Breast epithelium (tissue), 4 donors: Measurements from ENCODE around the gene LRP3. TPM values are rescaled to one million over a fixed set of nuclear protein-coding genes. Genes with fewer than 3 reads are reported as not detected.

Experiments
- DNase-seq, 2 donors: peaks; one replicate each; pipeline ENCODE4 v3.0.0-alpha.2; 2019; ENCODE audit warnings: low spot score in 2 of 2
- H3K27ac ChIP-seq, 2 donors: fragments of 200-600 bp; sonication (generic) in 1 of 2; one replicate each; pipeline ENCODE4 v1.5.1; 2016 to 2019; ENCODE audit warnings: mild to moderate bottlenecking in 1 of 2
- H3K27me3 ChIP-seq, 2 donors: fragments of 200-600 bp; sonication (generic) in 1 of 2; one replicate each; pipeline versions ENCODE4 v1.5.1 to v1.6.0; 2017 to 2019; ENCODE audit warnings: control low read depth in 1 of 2, mild to moderate bottlenecking in 1 of 2
- H3K36me3 ChIP-seq: fragments of 200-600 bp; one replicate; pipeline ENCODE4 v1.5.1; 2019
- H3K4me1 ChIP-seq, 2 donors: fragments of 200-600 bp; sonication (generic); one replicate each; pipeline ENCODE4 v1.5.1; 2016 to 2019; ENCODE audit warnings: control low read depth in 1 of 2
- H3K4me3 ChIP-seq, 3 donors: fragments of 200-600 bp; sonication (generic); 1 replicate in 2 of 3; 2 replicates in 1 of 3; pipeline ENCODE4 v1.5.1; 2016 to 2019; ENCODE audit warnings: mild to moderate bottlenecking in 3 of 3, moderate library complexity in 2 of 3
- H3K9me3 ChIP-seq, 2 donors: fragments of 200-600 bp; sonication (generic) in 1 of 2; one replicate each; pipeline ENCODE4 v1.5.1; 2016 to 2019; ENCODE audit warnings: control low read depth in 1 of 2
- CTCF ChIP-seq, 3 donors: fragments of 450-650 bp; IDR thresholded peaks; one replicate each; pipeline ENCODE4 v1.5.1; 2016 to 2017; ENCODE audit warnings: antibody characterized with exemption in 3 of 3, mild to moderate bottlenecking in 3 of 3, moderate library complexity in 3 of 3
- POLR2A ChIP-seq: fragments of 450-650 bp; IDR thresholded peaks from one replicate; pipeline ENCODE4 v1.6.1; 2016; ENCODE audit warnings: antibody characterized with exemption, mild to moderate bottlenecking, moderate library complexity
- POLR2AphosphoS5 ChIP-seq, 3 donors: sonication (generic); formaldehyde crosslinking; IDR thresholded peaks; one replicate each; pipeline ENCODE4 v1.6.1; 2017; ENCODE audit warnings: antibody characterized with exemption in 3 of 3
- intact Hi-C: fragments of 100-400 bp; cut with DNase I; formaldehyde crosslinking; loops from one replicate; pipeline ENCODE4 v1.15.1; 2023; ENCODE audit warnings: low total_unique reads
- total RNA-seq, 3 donors: library from RNA; depleted of rRNA; stranded (reverse); fragments of >200 nt; gene quantifications; one replicate each; pipeline ENCODE4 v1.1.0, GENCODE V29; 2016

LRP3 gene
- total RNA-seq, 3 donors from 2014 or later = 15.1 to 29.5 (median 23.8) TPM

DNA sequence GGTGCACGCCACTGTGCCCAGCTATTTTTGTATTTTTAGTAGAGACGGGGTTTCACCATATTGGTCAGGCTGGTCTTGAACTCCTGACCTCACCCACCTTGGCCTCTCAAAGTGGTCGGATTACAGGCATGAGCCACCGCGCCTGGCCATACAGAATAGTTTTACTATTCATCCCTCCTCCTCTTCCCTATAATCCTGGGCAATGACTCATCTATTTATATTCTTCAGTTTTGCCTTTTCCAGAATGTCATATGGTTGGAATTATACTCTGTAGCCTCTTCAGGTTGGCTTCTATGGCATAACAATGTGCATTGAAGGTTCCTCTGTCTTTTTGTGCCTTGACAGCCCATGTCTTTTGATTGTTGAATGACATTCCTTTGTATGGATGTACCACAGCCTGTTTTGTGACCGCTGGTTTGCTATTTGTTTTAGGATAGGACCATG lies 22.2 kb upstream of the LRP3 start:
- DNase-seq = no peak
- H3K4me3 ChIP-seq = no peak overlapping the region
- no peaks in the 10 kb centered on the region for H3K27me3 ChIP-seq
- intact Hi-C loops = loop anchor here (10.0 kb wide), 1 partner anchor 1843 kb away; no protein-coding TSS in a partner anchor
- TF ChIP-seq POLR2A = no peak
- no peak for TF ChIP-seq CTCF (IDR thresholded peaks at IDR 0.05)
- TF ChIP-seq POLR2AphosphoS5 (IDR thresholded peaks at IDR 0.05) = no peak
- peaks cover 0 to 7% of the 10 kb centered on the region in 2 donors for H3K4me1 ChIP-seq
- H3K36me3 ChIP-seq = no peaks in the 10 kb centered on the region
- no peaks in the 10 kb centered on the region for H3K9me3 ChIP-seq
- no peak overlapping the region for H3K27ac ChIP-seq

GRCh38 chr19:33174186-33174585 lies 19.9 kb upstream of the LRP3 start:
- Histone ChIP-seq H3K27me3 (no peaks in the 10 kb centered on the region), H3K9me3 (no peaks in the 10 kb centered on the region), H3K36me3 (no peaks in the 10 kb centered on the region), H3K4me3 (no peak overlapping the region), H3K4me1 (peaks cover 0 to 7% of the 10 kb centered on the region in 2 donors), H3K27ac (no peak overlapping the region)
- no peak for TF ChIP-seq POLR2AphosphoS5 (IDR thresholded peaks at IDR 0.05)
- no peak for TF ChIP-seq POLR2A
- TF ChIP-seq CTCF (IDR thresholded peaks at IDR 0.05) = no peak
- intact Hi-C loops = loop anchor here (10.0 kb wide), 1 partner anchor 1841 kb away; no protein-coding TSS in a partner anchor
- no peak for DNase-seq

- H3K36me3 ChIP-seq = no peaks in the 10 kb centered on the region
- H3K27me3 ChIP-seq = no peaks in the 10 kb centered on the region
- H3K4me3 ChIP-seq = peak overlapping the region in 1 of 3 donors; percentile 85
- no peak for TF ChIP-seq POLR2AphosphoS5 (IDR thresholded peaks at IDR 0.05)
- no peak for TF ChIP-seq CTCF (IDR thresholded peaks at IDR 0.05)
- no peak for TF ChIP-seq POLR2A
- no peaks in the 10 kb centered on the region for H3K9me3 ChIP-seq
- intact Hi-C loops = loop anchor here (10.0 kb wide), 1 partner anchor 1840 kb away; no protein-coding TSS in a partner anchor
- DNase-seq = no peak
- H3K27ac ChIP-seq = no peak overlapping the region
- H3K4me1 ChIP-seq = peaks cover 0 to 7% of the 10 kb centered on the region in 2 donors
Measured at GRCh38 chr19:33175156-33175782, 18.9 kb upstream of the LRP3 start.

- Histone ChIP-seq H3K27ac (peak overlapping the region; percentile 95), H3K9me3 (no peaks in the 10 kb centered on the region), H3K4me1 (peaks cover 0 to 7% of the 10 kb centered on the region in 2 donors), H3K27me3 (no peaks in the 10 kb centered on the region), H3K36me3 (no peaks in the 10 kb centered on the region), H3K4me3 (peak overlapping the region; percentile 65 to 89 (median 85))
- intact Hi-C loops = loop anchor here (10.0 kb wide), 1 partner anchor 1839 kb away; no protein-coding TSS in a partner anchor
- peak in 1 of 2 donors; percentile 22 for DNase-seq
- no peak for TF ChIP-seq POLR2A
- no peak for TF ChIP-seq POLR2AphosphoS5 (IDR thresholded peaks at IDR 0.05)
- no peak for TF ChIP-seq CTCF (IDR thresholded peaks at IDR 0.05)
Measured at GRCh38 chr19:33175886-33176669, 18.1 kb upstream of the LRP3 start.
